GM23338 (cell line): ENCODE data around the gene PRTFDC1. TPM values are rescaled to one million over a fixed set of nuclear protein-coding genes. Genes with fewer than 3 reads are reported as not detected.

Source experiments
- ATAC-seq: fragments of 200-7000 bp; cut with Tn5 transposase; 3 replicates; pipeline ENCODE4 v1.9.1; 2020
- DNase-seq: peaks from one replicate; pipeline ENCODE4 v3.0.0-alpha.2; 2015; ENCODE audit warnings: low spot score
- H2AFZ ChIP-seq: fragments of 200-600 bp; sonication (generic); 2 replicates; pipeline ENCODE4 v1.8.0; 2016; ENCODE audit warnings: antibody characterized with exemption, mild to moderate bottlenecking, moderate library complexity
- H3F3A ChIP-seq: fragments of 200-600 bp; sonication (generic); replicated peaks from 2 replicates; pipeline ENCODE4 v1.8.0; 2017; ENCODE audit warnings: antibody characterized with exemption, mixed run types, low read depth
- H3K27ac ChIP-seq: fragments of 200-600 bp; sonication (generic); 2 replicates; pipeline ENCODE4 v1.6.1; 2016; ENCODE audit warnings: low read depth
- H3K27me3 ChIP-seq: fragments of 200-600 bp; sonication (generic); 2 replicates; pipeline ENCODE4 v1.8.0; 2016; ENCODE audit warnings: mild to moderate bottlenecking, mixed run types, moderate library complexity; ENCODE audit not compliant: insufficient read depth
- H3K36me3 ChIP-seq: fragments of 200-600 bp; sonication (generic); 2 replicates; pipeline ENCODE4 v1.8.0; 2016; ENCODE audit warnings: mild to moderate bottlenecking; ENCODE audit not compliant: insufficient read depth
- H3K4me1 ChIP-seq: fragments of 200-600 bp; sonication (generic); 2 replicates; pipeline ENCODE4 v1.8.0; 2016; ENCODE audit warnings: mild to moderate bottlenecking, moderate library complexity; ENCODE audit not compliant: insufficient read depth
- H3K4me2 ChIP-seq: fragments of 200-600 bp; sonication (generic); 2 replicates; pipeline ENCODE4 v1.7.1; 2017; ENCODE audit warnings: mixed run types
- H3K4me3 ChIP-seq: fragments of 200-600 bp; sonication (generic); 2 replicates; pipeline ENCODE4 v1.6.1; 2016; ENCODE audit warnings: mixed run types
- H3K79me2 ChIP-seq: fragments of 200-600 bp; sonication (generic); replicated peaks from 2 replicates; pipeline ENCODE4 v1.8.0; 2017; ENCODE audit warnings: mild to moderate bottlenecking; ENCODE audit not compliant: insufficient read depth
- H3K9me2 ChIP-seq: fragments of 200-600 bp; sonication (generic); 2 replicates; pipeline ENCODE4 v1.8.0; 2017; ENCODE audit not compliant: insufficient read depth
- H4K20me1 ChIP-seq: fragments of 200-600 bp; sonication (generic); replicated peaks from 2 replicates; pipeline ENCODE4 v1.8.0; 2017; ENCODE audit warnings: mild to moderate bottlenecking; ENCODE audit not compliant: insufficient read depth
- H3K27ac Mint-ChIP-seq: 2 replicates; pipeline ENCODE4 v1.8.0; 2020; ENCODE audit warnings: inconsistent platforms, mild to moderate bottlenecking, moderate library complexity, mixed read lengths
- H3K27me3 Mint-ChIP-seq: 3 replicates; pipeline ENCODE4 v1.8.0; 2022; ENCODE audit warnings: low read depth, mild to moderate bottlenecking, moderate library complexity, mixed read lengths, inconsistent platforms; ENCODE audit not compliant: insufficient read depth, poor library complexity
- H3K36me3 Mint-ChIP-seq: 3 replicates; pipeline ENCODE4 v1.8.0; 2021; ENCODE audit warnings: low read depth, mild to moderate bottlenecking, inconsistent platforms, moderate library complexity, mixed read lengths
- H3K4me1 Mint-ChIP-seq: 3 replicates; pipeline ENCODE4 v1.8.0; 2020; ENCODE audit warnings: mild to moderate bottlenecking, inconsistent platforms, mixed read lengths
- H3K4me3 Mint-ChIP-seq: 3 replicates; pipeline ENCODE4 v1.8.0; 2021; ENCODE audit warnings: moderate library complexity, mild to moderate bottlenecking, inconsistent platforms, mixed read lengths
- H3K9me3 Mint-ChIP-seq: 3 replicates; pipeline ENCODE4 v1.8.0; 2020; ENCODE audit warnings: moderate library complexity, mild to moderate bottlenecking, inconsistent platforms, mixed read lengths
- CREB1 ChIP-seq: fragments of 250-450 bp; sonication (Bioruptor Pico); IDR thresholded peaks from 2 replicates; pipeline ENCODE4 v1.5.0; 2020; ENCODE audit warnings: low read depth, mild to moderate bottlenecking, moderate library complexity
- EZH2 ChIP-seq: fragments of 200-600 bp; sonication (generic); IDR thresholded peaks from one replicate; pipeline ENCODE4 v1.8.0; 2017; ENCODE audit warnings: antibody characterized with exemption, mild to moderate bottlenecking, low read depth; ENCODE audit not compliant: unreplicated experiment
- EZH2phosphoT487 ChIP-seq: fragments of 200-600 bp; sonication (generic); IDR thresholded peaks from one replicate; pipeline ENCODE4 v1.8.1; 2018; ENCODE audit warnings: antibody characterized with exemption; ENCODE audit not compliant: unreplicated experiment
- JUNB ChIP-seq: IDR thresholded peaks from one replicate; pipeline ENCODE4 v1.6.1; 2016; ENCODE audit warnings: antibody characterized with exemption; ENCODE audit not compliant: unreplicated experiment
- NANOG ChIP-seq: IDR thresholded peaks from 2 replicates; pipeline ENCODE4 v1.6.1; 2016; ENCODE audit warnings: antibody characterized with exemption, borderline replicate concordance
- POLR2AphosphoS5 ChIP-seq: IDR thresholded peaks from 2 replicates; pipeline ENCODE4 v1.6.1; 2016; ENCODE audit warnings: antibody characterized with exemption, low read depth
- STAT1 ChIP-seq: IDR thresholded peaks from one replicate; pipeline ENCODE4 v1.6.1; 2016; ENCODE audit warnings: antibody characterized with exemption; ENCODE audit not compliant: unreplicated experiment
- ZNF114 ChIP-seq: fragments of 250-450 bp; sonication (Bioruptor Pico); IDR thresholded peaks from 2 replicates; pipeline ENCODE4 v1.5.0; 2020; ENCODE audit warnings: mild to moderate bottlenecking, moderate library complexity
- ZNF331 ChIP-seq: fragments of 250-450 bp; sonication (Bioruptor Pico); IDR thresholded peaks from 2 replicates; pipeline ENCODE4 v1.5.0; 2020; ENCODE audit warnings: low read depth, mild to moderate bottlenecking, moderate library complexity
- polyA plus RNA-seq: library from polyadenylated mRNA; unstranded; fragments of >200 nt; fragmentation: Nextera tagmentation; extraction: Ambion mirVana; gene quantifications from 2 replicates; pipeline ENCODE4 v1.2.1, GENCODE V29; 2016
- total RNA-seq: library from RNA; depleted of rRNA; stranded (reverse); fragments of >200 nt; shearing (Covaris generic); gene quantifications from 2 replicates; pipeline ENCODE4 v1.2.3, GENCODE V29; 2014
- TF ChIP-seq, protein P1 (sequence below): IDR thresholded peaks from 2 replicates; pipeline ENCODE4 v1.6.1; 2016; ENCODE audit warnings: antibody characterized with exemption
- TF ChIP-seq, protein P2 (sequence below): IDR thresholded peaks from one replicate; pipeline ENCODE4 v1.6.1; 2018; ENCODE audit warnings: antibody characterized with exemption; ENCODE audit not compliant: unreplicated experiment
- TF ChIP-seq, protein P3 (sequence below): fragments of 250-450 bp; sonication (Bioruptor Pico); IDR thresholded peaks from 2 replicates; pipeline ENCODE4 v1.5.0; 2020; ENCODE audit warnings: mild to moderate bottlenecking, moderate library complexity
- TF ChIP-seq, protein P4 (sequence below), 2 experiments: fragments of 200-600 bp in 1 of 2; sonication (generic) in 1 of 2; conservative IDR thresholded peaks; 2 replicates each; pipeline versions ENCODE4 v1.5.1 to v1.6.1; 2016 to 2017; ENCODE audit warnings: antibody characterized with exemption in 2 of 2, low read depth in 2 of 2, mild to moderate bottlenecking in 2 of 2, moderate library complexity in 1 of 2

The PRTFDC1 gene
- total and polyA plus RNA-seq, 2 experiments from 2014 or later, result 7.9 to 9.1 TPM

DNA sequence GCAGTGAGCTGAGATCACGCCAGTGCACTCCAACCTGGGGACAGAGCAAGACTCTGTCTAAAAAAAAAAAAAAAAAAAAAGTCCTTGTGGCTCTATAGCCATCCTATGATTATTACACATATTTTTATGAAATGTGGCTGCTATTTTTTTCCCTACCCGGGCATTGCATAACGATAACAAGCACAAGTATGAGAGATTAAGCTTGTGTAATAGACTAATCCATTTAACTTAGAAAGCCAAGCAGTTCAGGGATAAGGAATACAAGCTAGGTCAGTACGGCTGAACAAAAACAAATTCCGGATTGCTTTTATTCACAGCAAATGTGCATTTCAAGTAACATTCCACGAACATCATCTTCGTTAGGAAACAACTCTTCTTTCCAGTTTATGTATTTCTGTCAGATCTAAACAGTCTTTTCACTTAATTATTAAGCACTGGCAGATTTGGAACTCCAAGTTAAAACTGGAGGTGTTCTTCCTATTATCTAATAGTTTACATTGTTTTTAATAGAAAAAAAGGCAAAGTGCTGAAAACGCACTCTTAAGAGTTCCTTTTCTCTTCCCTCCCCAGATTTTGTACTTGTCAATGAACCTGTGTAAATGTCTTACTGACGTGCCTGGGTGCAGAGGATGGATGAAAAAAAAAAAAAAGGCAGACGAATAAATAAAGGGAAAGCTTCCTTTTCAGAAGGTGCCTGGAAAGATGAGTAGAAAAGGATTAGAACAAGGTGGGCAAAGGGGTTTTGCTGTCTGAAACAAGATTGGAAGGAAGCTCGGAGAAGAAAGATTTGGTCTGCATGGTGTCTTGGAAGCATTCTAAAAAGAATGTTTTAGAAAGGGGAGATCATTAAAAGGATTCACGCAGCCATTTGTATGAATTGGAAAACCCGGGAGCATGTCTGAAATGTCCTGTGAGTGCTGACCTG lies 81.1 kb downstream of the PRTFDC1 start:
- H3K27me3 Mint-ChIP-seq, result no peaks in the 10 kb centered on the region
- Histone ChIP-seq H3K4me3 (no peak overlapping the region), H3K4me2 (no peak overlapping the region), H3K27me3 (no peaks in the 10 kb centered on the region), H3K36me3 (no peaks in the 10 kb centered on the region), H3F3A (no peaks in the 10 kb centered on the region), H3K9me2 (no peaks in the 10 kb centered on the region), H2AFZ (no peak overlapping the region), H3K4me1 (peaks cover 7% of the 10 kb centered on the region; the same call in 1 of the 2 replicates), H3K79me2 (no peaks in the 10 kb centered on the region), H3K27ac (no peak overlapping the region), H4K20me1 (no peaks in the 10 kb centered on the region)
- peaks cover 3% of the 10 kb centered on the region; the same call in 1 of the 3 replicates for H3K9me3 Mint-ChIP-seq
- peaks cover 3% of the 10 kb centered on the region; the same call in 1 of the 3 replicates for H3K36me3 Mint-ChIP-seq
- TF ChIP-seq EZH2phosphoT487 (no peak), ZNF114 (CRISPR knock-in tag) (no peak), NANOG (no peak), JUNB (no peak), STAT1 (no peak), POLR2AphosphoS5 (no peak), ZNF331 (CRISPR knock-in tag) (no peak), EZH2 (no peak), CREB1 (no peak)
- TF ChIP-seq, protein P1, sequence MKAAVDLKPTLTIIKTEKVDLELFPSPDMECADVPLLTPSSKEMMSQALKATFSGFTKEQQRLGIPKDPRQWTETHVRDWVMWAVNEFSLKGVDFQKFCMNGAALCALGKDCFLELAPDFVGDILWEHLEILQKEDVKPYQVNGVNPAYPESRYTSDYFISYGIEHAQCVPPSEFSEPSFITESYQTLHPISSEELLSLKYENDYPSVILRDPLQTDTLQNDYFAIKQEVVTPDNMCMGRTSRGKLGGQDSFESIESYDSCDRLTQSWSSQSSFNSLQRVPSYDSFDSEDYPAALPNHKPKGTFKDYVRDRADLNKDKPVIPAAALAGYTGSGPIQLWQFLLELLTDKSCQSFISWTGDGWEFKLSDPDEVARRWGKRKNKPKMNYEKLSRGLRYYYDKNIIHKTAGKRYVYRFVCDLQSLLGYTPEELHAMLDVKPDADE, result no peak
- TF ChIP-seq, protein P2, sequence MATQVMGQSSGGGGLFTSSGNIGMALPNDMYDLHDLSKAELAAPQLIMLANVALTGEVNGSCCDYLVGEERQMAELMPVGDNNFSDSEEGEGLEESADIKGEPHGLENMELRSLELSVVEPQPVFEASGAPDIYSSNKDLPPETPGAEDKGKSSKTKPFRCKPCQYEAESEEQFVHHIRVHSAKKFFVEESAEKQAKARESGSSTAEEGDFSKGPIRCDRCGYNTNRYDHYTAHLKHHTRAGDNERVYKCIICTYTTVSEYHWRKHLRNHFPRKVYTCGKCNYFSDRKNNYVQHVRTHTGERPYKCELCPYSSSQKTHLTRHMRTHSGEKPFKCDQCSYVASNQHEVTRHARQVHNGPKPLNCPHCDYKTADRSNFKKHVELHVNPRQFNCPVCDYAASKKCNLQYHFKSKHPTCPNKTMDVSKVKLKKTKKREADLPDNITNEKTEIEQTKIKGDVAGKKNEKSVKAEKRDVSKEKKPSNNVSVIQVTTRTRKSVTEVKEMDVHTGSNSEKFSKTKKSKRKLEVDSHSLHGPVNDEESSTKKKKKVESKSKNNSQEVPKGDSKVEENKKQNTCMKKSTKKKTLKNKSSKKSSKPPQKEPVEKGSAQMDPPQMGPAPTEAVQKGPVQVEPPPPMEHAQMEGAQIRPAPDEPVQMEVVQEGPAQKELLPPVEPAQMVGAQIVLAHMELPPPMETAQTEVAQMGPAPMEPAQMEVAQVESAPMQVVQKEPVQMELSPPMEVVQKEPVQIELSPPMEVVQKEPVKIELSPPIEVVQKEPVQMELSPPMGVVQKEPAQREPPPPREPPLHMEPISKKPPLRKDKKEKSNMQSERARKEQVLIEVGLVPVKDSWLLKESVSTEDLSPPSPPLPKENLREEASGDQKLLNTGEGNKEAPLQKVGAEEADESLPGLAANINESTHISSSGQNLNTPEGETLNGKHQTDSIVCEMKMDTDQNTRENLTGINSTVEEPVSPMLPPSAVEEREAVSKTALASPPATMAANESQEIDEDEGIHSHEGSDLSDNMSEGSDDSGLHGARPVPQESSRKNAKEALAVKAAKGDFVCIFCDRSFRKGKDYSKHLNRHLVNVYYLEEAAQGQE, result no peak
- TF ChIP-seq, protein P3, sequence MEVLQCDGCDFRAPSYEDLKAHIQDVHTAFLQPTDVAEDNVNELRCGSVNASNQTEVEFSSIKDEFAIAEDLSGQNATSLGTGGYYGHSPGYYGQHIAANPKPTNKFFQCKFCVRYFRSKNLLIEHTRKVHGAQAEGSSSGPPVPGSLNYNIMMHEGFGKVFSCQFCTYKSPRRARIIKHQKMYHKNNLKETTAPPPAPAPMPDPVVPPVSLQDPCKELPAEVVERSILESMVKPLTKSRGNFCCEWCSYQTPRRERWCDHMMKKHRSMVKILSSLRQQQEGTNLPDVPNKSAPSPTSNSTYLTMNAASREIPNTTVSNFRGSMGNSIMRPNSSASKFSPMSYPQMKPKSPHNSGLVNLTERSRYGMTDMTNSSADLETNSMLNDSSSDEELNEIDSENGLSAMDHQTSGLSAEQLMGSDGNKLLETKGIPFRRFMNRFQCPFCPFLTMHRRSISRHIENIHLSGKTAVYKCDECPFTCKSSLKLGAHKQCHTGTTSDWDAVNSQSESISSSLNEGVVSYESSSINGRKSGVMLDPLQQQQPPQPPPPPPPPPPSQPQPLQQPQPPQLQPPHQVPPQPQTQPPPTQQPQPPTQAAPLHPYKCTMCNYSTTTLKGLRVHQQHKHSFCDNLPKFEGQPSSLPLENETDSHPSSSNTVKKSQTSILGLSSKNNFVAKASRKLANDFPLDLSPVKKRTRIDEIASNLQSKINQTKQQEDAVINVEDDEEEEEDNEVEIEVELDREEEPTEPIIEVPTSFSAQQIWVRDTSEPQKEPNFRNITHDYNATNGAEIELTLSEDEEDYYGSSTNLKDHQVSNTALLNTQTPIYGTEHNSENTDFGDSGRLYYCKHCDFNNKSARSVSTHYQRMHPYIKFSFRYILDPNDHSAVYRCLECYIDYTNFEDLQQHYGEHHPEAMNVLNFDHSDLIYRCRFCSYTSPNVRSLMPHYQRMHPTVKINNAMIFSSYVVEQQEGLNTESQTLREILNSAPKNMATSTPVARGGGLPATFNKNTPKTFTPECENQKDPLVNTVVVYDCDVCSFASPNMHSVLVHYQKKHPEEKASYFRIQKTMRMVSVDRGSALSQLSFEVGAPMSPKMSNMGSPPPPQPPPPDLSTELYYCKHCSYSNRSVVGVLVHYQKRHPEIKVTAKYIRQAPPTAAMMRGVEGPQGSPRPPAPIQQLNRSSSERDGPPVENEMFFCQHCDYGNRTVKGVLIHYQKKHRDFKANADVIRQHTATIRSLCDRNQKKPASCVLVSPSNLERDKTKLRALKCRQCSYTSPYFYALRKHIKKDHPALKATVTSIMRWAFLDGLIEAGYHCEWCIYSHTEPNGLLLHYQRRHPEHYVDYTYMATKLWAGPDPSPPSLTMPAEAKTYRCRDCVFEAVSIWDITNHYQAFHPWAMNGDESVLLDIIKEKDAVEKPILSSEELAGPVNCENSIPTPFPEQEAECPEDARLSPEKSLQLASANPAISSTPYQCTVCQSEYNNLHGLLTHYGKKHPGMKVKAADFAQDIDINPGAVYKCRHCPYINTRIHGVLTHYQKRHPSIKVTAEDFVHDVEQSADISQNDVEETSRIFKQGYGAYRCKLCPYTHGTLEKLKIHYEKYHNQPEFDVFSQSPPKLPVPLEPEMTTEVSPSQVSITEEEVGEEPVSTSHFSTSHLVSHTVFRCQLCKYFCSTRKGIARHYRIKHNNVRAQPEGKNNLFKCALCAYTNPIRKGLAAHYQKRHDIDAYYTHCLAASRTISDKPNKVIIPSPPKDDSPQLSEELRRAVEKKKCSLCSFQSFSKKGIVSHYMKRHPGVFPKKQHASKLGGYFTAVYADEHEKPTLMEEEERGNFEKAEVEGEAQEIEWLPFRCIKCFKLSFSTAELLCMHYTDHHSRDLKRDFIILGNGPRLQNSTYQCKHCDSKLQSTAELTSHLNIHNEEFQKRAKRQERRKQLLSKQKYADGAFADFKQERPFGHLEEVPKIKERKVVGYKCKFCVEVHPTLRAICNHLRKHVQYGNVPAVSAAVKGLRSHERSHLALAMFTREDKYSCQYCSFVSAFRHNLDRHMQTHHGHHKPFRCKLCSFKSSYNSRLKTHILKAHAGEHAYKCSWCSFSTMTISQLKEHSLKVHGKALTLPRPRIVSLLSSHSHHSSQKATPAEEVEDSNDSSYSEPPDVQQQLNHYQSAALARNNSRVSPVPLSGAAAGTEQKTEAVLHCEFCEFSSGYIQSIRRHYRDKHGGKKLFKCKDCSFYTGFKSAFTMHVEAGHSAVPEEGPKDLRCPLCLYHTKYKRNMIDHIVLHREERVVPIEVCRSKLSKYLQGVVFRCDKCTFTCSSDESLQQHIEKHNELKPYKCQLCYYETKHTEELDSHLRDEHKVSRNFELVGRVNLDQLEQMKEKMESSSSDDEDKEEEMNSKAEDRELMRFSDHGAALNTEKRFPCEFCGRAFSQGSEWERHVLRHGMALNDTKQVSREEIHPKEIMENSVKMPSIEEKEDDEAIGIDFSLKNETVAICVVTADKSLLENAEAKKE, result no peak
- TF ChIP-seq, protein P4, sequence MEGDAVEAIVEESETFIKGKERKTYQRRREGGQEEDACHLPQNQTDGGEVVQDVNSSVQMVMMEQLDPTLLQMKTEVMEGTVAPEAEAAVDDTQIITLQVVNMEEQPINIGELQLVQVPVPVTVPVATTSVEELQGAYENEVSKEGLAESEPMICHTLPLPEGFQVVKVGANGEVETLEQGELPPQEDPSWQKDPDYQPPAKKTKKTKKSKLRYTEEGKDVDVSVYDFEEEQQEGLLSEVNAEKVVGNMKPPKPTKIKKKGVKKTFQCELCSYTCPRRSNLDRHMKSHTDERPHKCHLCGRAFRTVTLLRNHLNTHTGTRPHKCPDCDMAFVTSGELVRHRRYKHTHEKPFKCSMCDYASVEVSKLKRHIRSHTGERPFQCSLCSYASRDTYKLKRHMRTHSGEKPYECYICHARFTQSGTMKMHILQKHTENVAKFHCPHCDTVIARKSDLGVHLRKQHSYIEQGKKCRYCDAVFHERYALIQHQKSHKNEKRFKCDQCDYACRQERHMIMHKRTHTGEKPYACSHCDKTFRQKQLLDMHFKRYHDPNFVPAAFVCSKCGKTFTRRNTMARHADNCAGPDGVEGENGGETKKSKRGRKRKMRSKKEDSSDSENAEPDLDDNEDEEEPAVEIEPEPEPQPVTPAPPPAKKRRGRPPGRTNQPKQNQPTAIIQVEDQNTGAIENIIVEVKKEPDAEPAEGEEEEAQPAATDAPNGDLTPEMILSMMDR (conservative IDR thresholded peaks at IDR 0.05; ENCODE audit: low read depth in 2 of 2), result no peak
- no peak for DNase-seq
- no peak overlapping the region for H3K4me3 Mint-ChIP-seq
- peaks cover 28% of the 10 kb centered on the region for H3K4me1 Mint-ChIP-seq
- no peak for ATAC-seq
- H3K27ac Mint-ChIP-seq, result 0 out of 2 replicates have a peak overlapping the region, but pooled peaks have one; percentile 2
